DLD1 (cell line): ENCODE data around the gene PRSS58.

Source experiments
- in situ Hi-C: cut with HindIII; loops from 2 replicates; pipeline ENCODE4 v1.10.0; 2017; ENCODE audit warnings: low sequenced_read_pairs

The PRSS58 gene

GRCh38 chr7:142257958-142258357 lies at the start of gene PRSS58:
TSS of gene PRSS58 (minus strand) at chr7:142258058. CDS start at chr7:142257707, 351 bp downstream.
- in situ Hi-C loops, result no loop called here

- in situ Hi-C loops, result no loop called here
These were observed 49.5 kb upstream of the PRSS58 start for GRCh38 chr7:142307246-142307900.

- in situ Hi-C loops, result no loop called here
These were observed 45.8 kb upstream of the PRSS58 start for GRCh38 chr7:142303650-142304049.

GRCh38 chr7:142301923-142302550 lies 44.2 kb upstream of the PRSS58 start:
- in situ Hi-C loops, result no loop called here

GRCh38 chr7:142301299-142301698 lies 43.4 kb upstream of the PRSS58 start:
- in situ Hi-C loops, result no loop called here

- in situ Hi-C loops, result no loop called here
These were observed 42.8 kb upstream of the PRSS58 start for GRCh38 chr7:142300689-142301088.

- in situ Hi-C loops, result no loop called here
These were observed 41.5 kb upstream of the PRSS58 start for GRCh38 chr7:142299237-142299781.

GRCh38 chr7:142298627-142299026 lies 40.8 kb upstream of the PRSS58 start:
- in situ Hi-C loops, result no loop called here

- in situ Hi-C loops, result no loop called here
These were observed 40.2 kb upstream of the PRSS58 start for GRCh38 chr7:142298009-142298408.

- in situ Hi-C loops, result no loop called here
These were observed 22.4 kb upstream of the PRSS58 start for GRCh38 chr7:142280263-142280662.

GRCh38 chr7:142279601-142280000 lies 21.7 kb upstream of the PRSS58 start:
- in situ Hi-C loops, result no loop called here

- in situ Hi-C loops, result no loop called here
These were observed 17.2 kb upstream of the PRSS58 start for GRCh38 chr7:142275028-142275427.

GRCh38 chr7:142272841-142273240 lies 15.0 kb upstream of the PRSS58 start:
- in situ Hi-C loops, result no loop called here

- in situ Hi-C loops, result no loop called here
These were observed 5.9 kb upstream of the PRSS58 start for GRCh38 chr7:142263598-142264380.

GRCh38 chr7:142250705-142251104 lies 7.2 kb downstream of the PRSS58 start:
- in situ Hi-C loops, result no loop called here

- in situ Hi-C loops, result no loop called here
These were observed 7.9 kb downstream of the PRSS58 start for GRCh38 chr7:142249918-142250317.

GRCh38 chr7:142248166-142249160 lies 9.4 kb downstream of the PRSS58 start:
- in situ Hi-C loops, result no loop called here

GRCh38 chr7:142243823-142244222 lies 14.0 kb downstream of the PRSS58 start:
- in situ Hi-C loops, result no loop called here

GRCh38 chr7:142240546-142240945 lies 17.3 kb downstream of the PRSS58 start:
- in situ Hi-C loops, result no loop called here

GRCh38 chr7:142231716-142232115 lies 26.1 kb downstream of the PRSS58 start:
- in situ Hi-C loops, result no loop called here
